ENCODE data around the gene SCN9A. TPM values are rescaled to one million over a fixed set of nuclear protein-coding genes. Genes with fewer than 3 reads are reported as not detected.

SCN9A gene
- total and polyA plus RNA-seq, 2 donors from 2014 or later, result 0.99 to 5.3 TPM

- intact Hi-C loops (cut with DNase I), result no loop called here
- Histone ChIP-seq H3K9me3 (ENCODE audit: control insufficient read depth in 2 of 3, insufficient read depth in 1 of 3, low read length in 3 of 3) (no peaks in the 10 kb centered on the region), H3K27me3 (ENCODE audit: control insufficient read depth, insufficient read depth, low read length) (no peaks in the 10 kb centered on the region), H3K9ac (ENCODE audit: low read length in 3 of 3) (no peak overlapping the region), H3K4me1 (ENCODE audit: control insufficient read depth in 2 of 3, insufficient read depth in 2 of 3, low read depth in 1 of 3, low read length in 3 of 3) (no peaks in the 10 kb centered on the region), H3K27ac (ENCODE audit: low read depth in 2 of 2, low read length in 2 of 2) (no peak overlapping the region), H3K36me3 (ENCODE audit: control insufficient read depth in 2 of 3, insufficient read depth in 3 of 3, low read length in 3 of 3) (no peaks in the 10 kb centered on the region), H3K4me3 (ENCODE audit: low read length in 3 of 3) (no peak overlapping the region)
- DNase-seq (no peak), FAIRE-seq (no peak)
- no peak for TF ChIP-seq CTCF (IDR thresholded peaks at IDR 0.05; ENCODE audit: borderline replicate concordance, extremely low read depth, insufficient read depth)
Observed at GRCh38 chr2:166329465-166329864, 46.3 kb downstream of the SCN9A start.

GRCh38 chr2:166328147-166328546 is 47.6 kb downstream of the SCN9A start:
- DNase-seq (no peak), FAIRE-seq (no peak)
- Histone ChIP-seq H3K36me3 (ENCODE audit: control insufficient read depth in 2 of 3, insufficient read depth in 3 of 3, low read length in 3 of 3) (no peaks in the 10 kb centered on the region), H3K4me3 (ENCODE audit: low read length in 3 of 3) (no peak overlapping the region), H3K4me1 (ENCODE audit: control insufficient read depth in 2 of 3, insufficient read depth in 2 of 3, low read depth in 1 of 3, low read length in 3 of 3) (no peaks in the 10 kb centered on the region), H3K27me3 (ENCODE audit: control insufficient read depth, insufficient read depth, low read length) (no peaks in the 10 kb centered on the region), H3K9me3 (ENCODE audit: control insufficient read depth in 2 of 3, insufficient read depth in 1 of 3, low read length in 3 of 3) (no peaks in the 10 kb centered on the region), H3K9ac (ENCODE audit: low read length in 3 of 3) (no peak overlapping the region), H3K27ac (ENCODE audit: low read depth in 2 of 2, low read length in 2 of 2) (no peak overlapping the region)
- TF ChIP-seq CTCF (IDR thresholded peaks at IDR 0.05; ENCODE audit: borderline replicate concordance, extremely low read depth, insufficient read depth), result no peak
- intact Hi-C loops (cut with DNase I), result no loop called here

- DNase-seq (no peak), FAIRE-seq (no peak)
- Histone ChIP-seq H3K36me3 (ENCODE audit: control insufficient read depth in 2 of 3, insufficient read depth in 3 of 3, low read length in 3 of 3) (no peaks in the 10 kb centered on the region), H3K9me3 (ENCODE audit: control insufficient read depth in 2 of 3, insufficient read depth in 1 of 3, low read length in 3 of 3) (no peaks in the 10 kb centered on the region), H3K4me3 (ENCODE audit: low read length in 3 of 3) (no peak overlapping the region), H3K27me3 (ENCODE audit: control insufficient read depth, insufficient read depth, low read length) (no peaks in the 10 kb centered on the region), H3K27ac (ENCODE audit: low read depth in 2 of 2, low read length in 2 of 2) (no peak overlapping the region), H3K9ac (ENCODE audit: low read length in 3 of 3) (no peak overlapping the region), H3K4me1 (ENCODE audit: control insufficient read depth in 2 of 3, insufficient read depth in 2 of 3, low read depth in 1 of 3, low read length in 3 of 3) (no peaks in the 10 kb centered on the region)
- no peak for TF ChIP-seq CTCF (IDR thresholded peaks at IDR 0.05; ENCODE audit: borderline replicate concordance, extremely low read depth, insufficient read depth)
- intact Hi-C loops (cut with DNase I), result no loop called here
Observed at GRCh38 chr2:166321076-166321475, 54.7 kb downstream of the SCN9A start.
